Activated CD4-positive, alpha-beta memory T cell treated with anti-CD3 and anti-CD28 coated beads for 36 hours (primary cell): Measurements from ENCODE around the gene LMO7. TPM values are rescaled to one million over a fixed set of nuclear protein-coding genes. Genes with fewer than 3 reads are reported as not detected.

Source experiments
- CTCF ChIA-PET: fragments of 350-600 bp; sonication (Branson Sonifier 250); formaldehyde crosslinking; loops from one replicate; lab custom pipeline; 2021; ENCODE audit warnings: antibody characterized with exemption, inconsistent platforms; lab: Charles Lee
- POLR2A ChIA-PET: fragments of 350-600 bp; sonication (Branson Sonifier 250); formaldehyde crosslinking; loops from one replicate; lab custom pipeline; 2021; ENCODE audit warnings: antibody characterized with exemption; lab: Charles Lee
- DNase-seq: peaks from one replicate; pipeline ENCODE4 v3.0.0-alpha.2; 2020
- H3K27ac Mint-ChIP-seq: one replicate; pipeline ENCODE4 v1.8.0; 2021; ENCODE audit warnings: mixed read lengths
- H3K27me3 Mint-ChIP-seq: one replicate; pipeline ENCODE4 v1.8.0; 2021; ENCODE audit warnings: mixed read lengths
- H3K36me3 Mint-ChIP-seq: one replicate; pipeline ENCODE4 v1.8.0; 2021; ENCODE audit warnings: mixed read lengths
- H3K4me1 Mint-ChIP-seq: one replicate; pipeline ENCODE4 v1.8.0; 2021; ENCODE audit warnings: low read depth, mixed read lengths
- H3K4me3 Mint-ChIP-seq: one replicate; pipeline ENCODE4 v1.8.0; 2021; ENCODE audit warnings: mild to moderate bottlenecking, mixed read lengths
- H3K9me3 Mint-ChIP-seq: one replicate; pipeline ENCODE4 v1.8.0; 2021; ENCODE audit warnings: mixed read lengths
- intact Hi-C: fragments of 100-400 bp; cut with micrococcal nuclease; formaldehyde crosslinking; loops from one replicate; pipeline ENCODE4 v1.15.1; 2023
- total RNA-seq, 2 experiments: library from RNA; stranded (reverse); gene quantifications; one replicate each; pipeline ENCODE4 v1.2.3, GENCODE V29; 2021

The LMO7 gene
- total RNA-seq: 1 to 10 TPM; 7.8 to 8.7 TPM

- ChIA-PET CTCF (interaction anchor here (0.6 to 1.0 kb wide), 2 partner anchors 60 to 340 kb away, joined by 3 read pairs; no protein-coding TSS in a partner anchor), POLR2A (no interaction called here)
- DNase-seq: peak; percentile 59
- Mint-ChIP-seq H3K4me1 (peaks cover 10% of the 10 kb centered on the region), H3K36me3 (no peaks in the 10 kb centered on the region), H3K27ac (no peak within 1 kb of the TSS), H3K4me3 (peak within 1 kb of the TSS; percentile 74), H3K9me3 (no peaks in the 10 kb centered on the region), H3K27me3 (peaks cover 10% of the 10 kb centered on the region)
- intact Hi-C loops: loop anchor here (1.0 to 10.0 kb wide), 2 partner anchors 87 to 271 kb away; partner anchors contain the start of gene UCHL3
Observed at GRCh38 chr13:75635828-75636435, at the start of gene LMO7. LMO7 (plus strand) TSS chr13:75636330; CDS start chr13:75636658, 328 bp downstream.

DNA sequence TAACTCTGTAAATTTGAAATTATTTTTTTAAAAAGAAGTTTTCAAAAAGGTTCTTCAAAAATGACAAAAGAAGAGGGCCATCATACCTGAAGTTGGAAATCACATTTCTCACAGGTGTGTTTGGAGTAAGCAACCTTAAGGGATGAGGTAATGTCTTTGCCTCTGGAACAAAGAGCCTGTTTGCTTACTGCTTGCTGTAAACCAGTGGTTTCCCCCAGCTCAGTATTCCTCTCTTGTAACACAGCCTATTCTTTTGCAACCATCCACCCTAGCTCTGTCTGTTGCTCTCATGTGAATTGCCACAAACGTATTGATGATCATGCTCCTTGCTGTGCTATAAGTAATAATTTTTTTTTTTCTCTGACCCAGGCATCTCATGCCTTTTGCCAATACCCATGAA is 48.5 kb upstream of the LMO7 start:
- no peaks in the 10 kb centered on the region for H3K27me3 Mint-ChIP-seq
- H3K4me3 Mint-ChIP-seq: no peak overlapping the region
- H3K27ac Mint-ChIP-seq: no peak overlapping the region
- no peak for DNase-seq
- POLR2A ChIA-PET: no interaction called here
- peaks cover 18% of the 10 kb centered on the region for H3K9me3 Mint-ChIP-seq
- peaks cover 40% of the 10 kb centered on the region for H3K36me3 Mint-ChIP-seq
- CTCF ChIA-PET: no interaction called here
- H3K4me1 Mint-ChIP-seq: no peaks in the 10 kb centered on the region
- intact Hi-C loops: no loop called here

DNA sequence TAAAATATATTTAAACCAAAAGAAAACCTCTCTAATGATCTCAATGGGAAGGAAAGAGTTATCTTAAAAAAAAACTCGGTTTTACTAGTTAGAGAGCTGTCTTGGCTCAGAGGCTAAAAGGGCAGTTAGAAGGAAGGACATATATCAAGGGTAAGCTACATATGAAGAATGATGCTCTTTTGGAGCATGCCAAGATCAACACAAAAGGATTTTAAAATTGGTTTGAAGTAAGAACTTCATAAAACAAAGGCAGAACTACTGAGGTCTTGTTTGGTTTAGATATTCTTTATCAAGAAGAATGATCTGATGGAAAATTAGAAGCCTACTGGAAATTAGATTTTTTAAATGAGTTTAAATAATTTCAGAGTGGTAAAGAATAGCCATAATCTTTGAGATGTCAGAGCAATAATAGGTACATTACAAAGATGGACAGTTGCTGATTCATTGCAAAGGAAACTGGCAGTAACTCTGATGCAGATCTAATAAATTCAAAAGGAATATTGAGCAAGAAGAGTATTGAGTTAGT is 39.4 kb upstream of the LMO7 start:
- Mint-ChIP-seq H3K4me1 (no peaks in the 10 kb centered on the region), H3K9me3 (no peaks in the 10 kb centered on the region), H3K36me3 (peaks cover 28% of the 10 kb centered on the region), H3K27me3 (no peaks in the 10 kb centered on the region), H3K4me3 (no peak overlapping the region), H3K27ac (no peak overlapping the region)
- no peak for DNase-seq
- ChIA-PET POLR2A (no interaction called here), CTCF (no interaction called here)
- intact Hi-C loops: no loop called here

DNA sequence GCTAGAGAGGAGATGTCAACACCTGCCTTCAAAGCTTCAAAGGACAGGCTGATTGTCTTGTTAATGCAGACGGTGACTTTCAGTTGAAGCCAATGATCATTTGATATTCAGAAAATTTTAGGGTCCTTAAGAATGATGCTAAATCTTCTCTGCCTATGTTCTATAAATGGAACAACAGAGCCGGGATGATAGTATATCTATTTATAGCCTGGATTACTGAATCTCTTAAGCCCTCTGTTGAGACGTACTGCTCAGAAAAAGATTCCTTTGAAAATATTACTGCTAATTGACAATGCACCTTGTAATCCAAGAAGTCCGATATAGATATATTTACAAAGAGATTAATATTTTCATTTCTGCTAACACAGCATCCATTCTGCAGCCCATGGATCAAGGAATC is 35.8 kb upstream of the LMO7 start:
- intact Hi-C loops: no loop called here
- CTCF ChIA-PET: interaction anchor here (1.1 kb wide), 1 partner anchor 382 kb away, joined by 3 read pairs; no protein-coding TSS in a partner anchor
- no peak for DNase-seq
- H3K9me3 Mint-ChIP-seq: no peaks in the 10 kb centered on the region
- POLR2A ChIA-PET: no interaction called here
- no peaks in the 10 kb centered on the region for H3K4me1 Mint-ChIP-seq
- no peak overlapping the region for H3K27ac Mint-ChIP-seq
- no peaks in the 10 kb centered on the region for H3K27me3 Mint-ChIP-seq
- no peak overlapping the region for H3K4me3 Mint-ChIP-seq
- H3K36me3 Mint-ChIP-seq: peaks cover 27% of the 10 kb centered on the region

DNA sequence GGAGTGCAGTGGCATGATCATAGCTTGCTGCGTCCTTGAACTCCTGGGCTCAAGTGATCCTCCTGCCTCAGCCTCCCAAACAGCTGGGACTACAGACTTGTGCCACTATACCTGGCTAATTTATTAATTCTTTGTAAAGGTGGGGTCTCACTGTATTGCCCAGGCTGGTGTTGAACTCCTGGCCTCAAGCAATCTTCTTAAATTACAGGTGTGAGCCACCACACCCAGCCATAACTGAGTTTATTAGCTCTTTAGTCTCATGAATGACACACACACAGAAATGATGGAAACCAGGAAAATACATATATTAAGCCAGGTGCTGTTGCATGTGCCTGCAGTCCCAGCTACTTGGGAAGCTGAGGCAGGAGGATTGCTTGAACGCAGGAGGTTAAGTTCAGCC is 33.1 kb upstream of the LMO7 start:
- no peak for DNase-seq
- no peak overlapping the region for H3K4me3 Mint-ChIP-seq
- H3K27me3 Mint-ChIP-seq: no peaks in the 10 kb centered on the region
- intact Hi-C loops: no loop called here
- H3K36me3 Mint-ChIP-seq: peaks cover 25% of the 10 kb centered on the region
- no peak overlapping the region for H3K27ac Mint-ChIP-seq
- H3K9me3 Mint-ChIP-seq: no peaks in the 10 kb centered on the region
- ChIA-PET CTCF (interaction anchor here (0.6 to 0.8 kb wide), 2 partner anchors 10 to 65 kb away, joined by 3 read pairs; no protein-coding TSS in a partner anchor), POLR2A (no interaction called here)
- no peaks in the 10 kb centered on the region for H3K4me1 Mint-ChIP-seq

DNA sequence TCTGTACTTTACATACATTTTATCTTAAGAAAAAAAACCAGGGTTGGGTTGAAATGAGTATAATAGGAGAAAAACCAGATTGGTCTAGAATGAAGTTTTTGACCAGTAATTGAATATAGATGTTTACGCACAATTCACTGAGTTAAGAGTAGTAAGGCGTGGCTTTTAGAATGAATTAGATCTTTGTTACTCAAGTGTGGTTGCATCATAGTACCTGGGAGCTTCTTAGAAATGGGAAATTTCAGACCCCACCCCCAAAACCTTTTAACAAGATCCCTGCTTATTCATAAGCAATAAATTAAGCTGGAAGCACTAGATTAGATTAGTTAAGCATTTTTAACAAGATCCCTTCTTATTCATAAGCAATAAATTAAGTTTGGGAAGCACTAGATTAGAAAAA is 28.7 kb upstream of the LMO7 start:
- no peak for DNase-seq
- ChIA-PET CTCF (interaction anchor here (0.6 kb wide), 1 partner anchor 79 kb away, joined by 5 read pairs; no protein-coding TSS in a partner anchor), POLR2A (no interaction called here)
- H3K4me3 Mint-ChIP-seq: no peak overlapping the region
- no peak overlapping the region for H3K27ac Mint-ChIP-seq
- no peaks in the 10 kb centered on the region for H3K27me3 Mint-ChIP-seq
- intact Hi-C loops: no loop called here
- H3K9me3 Mint-ChIP-seq: no peaks in the 10 kb centered on the region
- no peaks in the 10 kb centered on the region for H3K4me1 Mint-ChIP-seq
- peaks cover 15% of the 10 kb centered on the region for H3K36me3 Mint-ChIP-seq

DNA sequence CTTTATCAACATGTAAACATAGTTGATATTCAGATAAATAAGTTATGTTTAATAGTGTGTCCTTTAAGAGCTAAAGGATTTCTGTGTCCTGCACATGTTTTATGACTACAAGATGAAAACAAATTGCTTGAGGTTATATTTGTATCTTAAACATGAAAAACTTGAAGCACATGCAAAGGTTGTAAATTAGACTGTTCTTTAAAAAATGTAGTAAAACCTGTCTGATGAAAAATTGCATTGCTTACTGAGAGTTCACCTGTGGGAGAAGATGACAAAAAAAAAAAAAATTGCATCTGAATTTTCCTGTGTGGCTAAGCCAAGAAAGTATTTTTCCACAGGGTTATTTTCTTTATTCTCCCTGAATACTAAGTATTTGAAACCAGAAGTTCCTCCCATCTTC is 25.7 kb upstream of the LMO7 start:
- ChIA-PET POLR2A (no interaction called here), CTCF (no interaction called here)
- DNase-seq: no peak
- Mint-ChIP-seq H3K27me3 (no peaks in the 10 kb centered on the region), H3K9me3 (no peaks in the 10 kb centered on the region), H3K36me3 (peaks cover 20% of the 10 kb centered on the region), H3K4me3 (no peak overlapping the region), H3K4me1 (no peaks in the 10 kb centered on the region), H3K27ac (no peak overlapping the region)
- intact Hi-C loops: no loop called here

- Mint-ChIP-seq H3K36me3 (peaks cover 20% of the 10 kb centered on the region), H3K27ac (no peak overlapping the region), H3K4me1 (no peaks in the 10 kb centered on the region), H3K4me3 (no peak overlapping the region), H3K27me3 (no peaks in the 10 kb centered on the region), H3K9me3 (no peaks in the 10 kb centered on the region)
- ChIA-PET CTCF (interaction anchor here (0.6 kb wide), 1 partner anchor 83 kb away, joined by 3 read pairs; no protein-coding TSS in a partner anchor), POLR2A (no interaction called here)
- intact Hi-C loops: no loop called here
- DNase-seq: no peak
Observed at GRCh38 chr13:75612354-75612753, 23.8 kb upstream of the LMO7 start.

DNA sequence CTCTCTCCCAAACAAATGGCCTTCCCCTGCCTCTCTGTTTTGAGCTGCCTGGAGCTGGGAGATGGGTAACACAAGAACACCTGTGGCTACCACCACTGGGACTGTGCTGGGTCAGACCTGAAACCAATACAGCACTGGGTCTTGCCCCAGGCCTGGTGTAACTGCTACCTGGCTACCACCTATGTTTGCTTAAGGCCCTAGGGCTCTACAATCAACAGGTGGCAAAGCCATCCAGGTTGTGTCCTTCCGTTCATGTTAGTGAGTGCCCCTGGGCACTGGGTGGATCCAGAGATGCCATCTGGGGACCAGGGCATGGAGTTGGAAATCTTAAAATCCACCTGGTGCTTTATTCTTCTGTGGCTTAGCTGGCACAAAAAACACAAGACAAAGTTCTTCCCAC is 18.9 kb upstream of the LMO7 start:
- POLR2A ChIA-PET: no interaction called here
- no peaks in the 10 kb centered on the region for H3K9me3 Mint-ChIP-seq
- H3K4me1 Mint-ChIP-seq: no peaks in the 10 kb centered on the region
- DNase-seq: no peak
- no peak overlapping the region for H3K27ac Mint-ChIP-seq
- peaks cover 13% of the 10 kb centered on the region for H3K36me3 Mint-ChIP-seq
- CTCF ChIA-PET: no interaction called here
- no peak overlapping the region for H3K4me3 Mint-ChIP-seq
- no peaks in the 10 kb centered on the region for H3K27me3 Mint-ChIP-seq
- intact Hi-C loops: no loop called here

DNA sequence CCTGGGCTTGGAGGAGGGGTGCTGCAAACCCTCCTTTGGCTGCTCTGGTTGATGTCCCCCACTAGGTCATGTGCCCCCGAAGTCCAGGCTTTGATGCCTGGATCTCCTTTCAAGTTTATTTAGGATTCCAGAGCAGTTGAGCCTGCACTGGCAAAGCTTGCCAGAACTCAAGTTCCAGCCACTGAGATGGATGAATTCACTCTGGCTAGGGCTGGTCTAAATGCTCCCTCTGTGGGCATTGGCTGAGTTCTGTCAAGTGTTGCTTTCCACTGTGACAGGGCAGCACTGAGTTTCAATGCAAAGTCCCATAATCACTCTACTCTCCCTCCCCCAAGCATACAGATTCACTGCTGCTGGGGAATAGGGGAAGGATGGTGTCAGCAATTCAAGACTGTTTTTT is 17.8 kb upstream of the LMO7 start:
- Mint-ChIP-seq H3K4me1 (no peaks in the 10 kb centered on the region), H3K4me3 (no peak overlapping the region)
- CTCF ChIA-PET: no interaction called here

GRCh38 chr13:75620020-75620419 is 16.1 kb upstream of the LMO7 start:
- H3K27me3 Mint-ChIP-seq: no peaks in the 10 kb centered on the region
- POLR2A ChIA-PET: no interaction called here
- no peak overlapping the region for H3K27ac Mint-ChIP-seq
- H3K4me1 Mint-ChIP-seq: no peaks in the 10 kb centered on the region
- no peak overlapping the region for H3K4me3 Mint-ChIP-seq
- H3K36me3 Mint-ChIP-seq: peaks cover 17% of the 10 kb centered on the region
- DNase-seq: no peak
- intact Hi-C loops: no loop called here
- CTCF ChIA-PET: no interaction called here
- H3K9me3 Mint-ChIP-seq: no peaks in the 10 kb centered on the region

More for the DNA sequence above, 17.8 kb upstream of the LMO7 start:
- no peak for DNase-seq
- H3K36me3 Mint-ChIP-seq: peaks cover 12% of the 10 kb centered on the region
- no peaks in the 10 kb centered on the region for H3K9me3 Mint-ChIP-seq
- H3K27me3 Mint-ChIP-seq: no peaks in the 10 kb centered on the region
- no peak overlapping the region for H3K27ac Mint-ChIP-seq
- intact Hi-C loops: no loop called here
- POLR2A ChIA-PET: no interaction called here

DNA sequence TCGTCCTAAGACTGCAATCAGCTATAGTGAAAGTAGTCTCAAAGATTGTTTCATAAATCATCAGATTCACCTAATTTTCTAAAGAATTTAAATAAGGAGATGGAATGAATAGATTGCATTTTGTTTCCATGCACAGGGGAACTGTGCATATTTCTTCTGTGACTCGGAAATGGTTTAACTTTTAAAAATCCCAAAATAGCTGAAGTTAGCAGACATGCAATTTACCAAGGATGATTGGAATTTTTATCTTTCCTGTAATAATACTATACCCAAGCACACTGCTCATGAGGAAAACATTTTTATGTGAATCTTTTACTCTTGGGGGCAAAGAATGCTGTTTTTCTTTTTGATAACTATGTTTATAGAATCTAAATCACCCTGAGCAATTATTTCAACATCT is 15.0 kb upstream of the LMO7 start:
- CTCF ChIA-PET: no interaction called here
- Mint-ChIP-seq H3K4me1 (no peaks in the 10 kb centered on the region), H3K27me3 (no peaks in the 10 kb centered on the region), H3K4me3 (no peak overlapping the region), H3K9me3 (no peaks in the 10 kb centered on the region), H3K36me3 (peaks cover 26% of the 10 kb centered on the region), H3K27ac (no peak overlapping the region)
- DNase-seq: no peak
- intact Hi-C loops: no loop called here
- POLR2A ChIA-PET: interaction anchor here (0.6 kb wide), 1 partner anchor 328 kb away, joined by 5 read pairs; no protein-coding TSS in a partner anchor

DNA sequence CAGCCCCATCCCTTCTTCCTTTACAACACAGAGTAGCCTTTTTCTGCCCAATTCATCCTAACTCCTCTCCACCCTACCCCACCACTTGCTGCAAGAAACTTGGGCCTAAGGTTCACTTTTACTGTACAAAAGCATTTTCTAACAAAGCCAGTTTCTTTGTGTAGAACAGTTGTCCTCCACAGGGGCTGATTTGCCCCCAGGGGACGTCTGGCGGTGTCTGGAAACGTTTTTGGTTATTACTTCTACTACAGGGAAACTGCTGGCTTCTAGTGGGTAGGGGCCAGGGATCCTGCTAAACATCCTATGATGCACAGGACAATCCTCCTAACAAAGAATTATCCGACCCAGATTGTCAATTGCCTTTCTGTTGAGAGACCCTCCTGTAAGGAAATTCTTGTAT is 7.3 kb upstream of the LMO7 start:
- intact Hi-C loops: no loop called here
- H3K4me1 Mint-ChIP-seq: peaks cover 5% of the 10 kb centered on the region
- peaks cover 17% of the 10 kb centered on the region for H3K36me3 Mint-ChIP-seq
- DNase-seq: no peak
- no peaks in the 10 kb centered on the region for H3K9me3 Mint-ChIP-seq
- ChIA-PET CTCF (no interaction called here), POLR2A (no interaction called here)
- no peaks in the 10 kb centered on the region for H3K27me3 Mint-ChIP-seq
- H3K27ac Mint-ChIP-seq: no peak overlapping the region
- H3K4me3 Mint-ChIP-seq: no peak overlapping the region
